Tibial nerve (tissue), 4 donors: ENCODE data around the gene NTSR1.

Source experiments
- CTCF ChIP-seq, 5 experiments: fragments of 200-600 bp in 3 of 5; fragments of 450-650 bp in 2 of 5; sonication (generic) in 3 of 5; IDR thresholded peaks; one replicate each; pipeline ENCODE4 v1.5.1; 2016 to 2019; ENCODE audit warnings: antibody characterized with exemption in 5 of 5, mild to moderate bottlenecking in 3 of 5, moderate library complexity in 2 of 5
- EP300 ChIP-seq, 2 donors: sonication (generic); formaldehyde crosslinking; IDR thresholded peaks; one replicate each; pipeline ENCODE4 v1.6.1; 2017; ENCODE audit warnings: antibody characterized with exemption in 2 of 2, mild to moderate bottlenecking in 1 of 2

DNA sequence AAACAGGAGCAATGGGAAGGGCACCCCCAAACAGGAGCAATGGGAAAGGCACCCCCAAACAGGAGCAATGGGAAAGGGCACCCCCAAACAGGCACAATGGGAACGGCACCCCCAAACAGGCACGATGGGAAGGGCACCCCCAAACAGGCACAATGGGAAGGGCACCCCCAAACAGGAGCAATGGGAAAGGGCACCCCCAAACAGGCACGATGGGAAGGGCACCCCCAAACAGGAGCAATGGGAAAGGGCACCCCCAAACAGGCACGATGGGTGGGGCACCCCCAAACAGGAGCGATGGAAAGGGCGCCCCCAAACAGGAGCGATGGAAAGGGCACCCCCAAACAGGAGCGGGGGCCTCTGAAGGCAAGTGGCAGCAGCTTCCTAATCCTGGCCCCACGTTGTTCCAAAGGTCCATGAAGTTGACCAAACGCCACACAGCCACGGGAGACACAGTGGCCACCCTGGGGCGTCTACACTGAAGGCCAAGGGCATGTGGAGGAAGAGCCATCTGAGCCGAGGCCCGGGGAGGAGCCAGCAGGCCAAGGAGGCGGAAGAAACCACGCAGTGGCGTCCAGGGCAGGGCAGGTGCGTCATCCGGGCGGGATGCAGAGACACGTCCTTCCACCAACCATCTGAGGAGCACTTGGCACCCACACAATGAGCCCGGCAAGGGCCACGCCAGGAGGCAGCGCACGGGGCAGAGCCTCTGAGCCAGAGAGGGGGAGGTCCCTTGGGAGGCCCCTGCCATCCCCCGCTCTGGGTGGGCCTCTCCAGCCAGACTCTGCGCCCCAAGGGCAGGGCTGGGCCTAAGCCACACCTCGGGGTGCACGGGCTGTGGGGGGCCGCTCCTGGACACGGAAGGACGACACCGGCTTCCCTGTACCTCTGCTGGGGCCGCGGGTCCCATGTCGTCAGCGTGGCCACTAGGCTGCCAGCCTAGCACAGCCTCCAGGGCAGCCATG is 21.5 kb upstream of the NTSR1 start:
- no peak for TF ChIP-seq CTCF (IDR thresholded peaks at IDR 0.05)
- TF ChIP-seq EP300 (IDR thresholded peaks at IDR 0.05) = no peak
